AML-193 (cell line): Measurements from ENCODE around the gene TANGO2.

Source experiments
- DNase-seq, 2 experiments: peaks; one replicate each; lab custom pipeline; 2025; lab: John Stamatoyannopoulos, UW

The TANGO2 gene

GRCh38 chr22:20087319-20088262, 66.7 kb downstream of the TANGO2 start:
- no peak for DNase-seq

- DNase-seq: no peak
Observed at GRCh38 chr22:20088263-20088648, 67.3 kb downstream of the TANGO2 start.

- no peak for DNase-seq
Observed at GRCh38 chr22:20089226-20089976, 68.5 kb downstream of the TANGO2 start.

- no peak for DNase-seq
Observed at GRCh38 chr22:20089977-20090729, 69.2 kb downstream of the TANGO2 start.

GRCh38 chr22:20090730-20091240, 69.9 kb downstream of the TANGO2 start:
- no peak for DNase-seq

GRCh38 chr22:20091690-20092476, 71.0 kb downstream of the TANGO2 start:
- no peak for DNase-seq

- no peak for DNase-seq
Observed at GRCh38 chr22:20092477-20092854, 71.6 kb downstream of the TANGO2 start.

GRCh38 chr22:20093418-20094196, 72.7 kb downstream of the TANGO2 start:
- DNase-seq: no peak

- no peak for DNase-seq
Observed at GRCh38 chr22:20094197-20094807, 73.4 kb downstream of the TANGO2 start.

GRCh38 chr22:20095521-20095920, 74.6 kb downstream of the TANGO2 start:
- DNase-seq: no peak

GRCh38 chr22:20096574-20097420, 75.9 kb downstream of the TANGO2 start:
- no peak for DNase-seq

GRCh38 chr22:20099099-20099711, 78.3 kb downstream of the TANGO2 start:
- no peak for DNase-seq

GRCh38 chr22:20101638-20102037, 80.7 kb downstream of the TANGO2 start:
- no peak for DNase-seq

- DNase-seq: no peak
Observed at GRCh38 chr22:20102203-20102780, 81.4 kb downstream of the TANGO2 start.

GRCh38 chr22:20105456-20106204, 84.7 kb downstream of the TANGO2 start:
- DNase-seq: no peak

GRCh38 chr22:20106205-20106848, 85.4 kb downstream of the TANGO2 start:
- no peak for DNase-seq

- no peak for DNase-seq
Observed at GRCh38 chr22:20106849-20107237, 85.9 kb downstream of the TANGO2 start.
